HG02763 (cell line): Measurements from ENCODE around the gene NTF4.
"Not testable (repeated sequence)": the region's sequence is repeated elsewhere in the genome, so short reads cannot be mapped to it uniquely, and the experiment has no call there.

Experiments
- ATAC-seq: cut with Tn5 transposase; IDR thresholded peaks from one replicate; pipeline ENCODE4 v1.9.1; 2021; ENCODE audit warnings: mild to moderate bottlenecking, moderate library complexity; ENCODE audit not compliant: unreplicated experiment

Gene NTF4

GRCh38 chr19:49091391-49092038 lies 26.9 kb upstream of the NTF4 start:
- ATAC-seq: no peak

GRCh38 chr19:49086296-49086695 lies 21.7 kb upstream of the NTF4 start:
- no peak for ATAC-seq

GRCh38 chr19:49085868-49086232 lies 21.2 kb upstream of the NTF4 start:
- ATAC-seq: no peak

GRCh38 chr19:49085020-49085867 lies 20.6 kb upstream of the NTF4 start, which contains the start of gene SNRNP70:
Gene SNRNP70, plus strand, starts transcription at chr19:49085451. Its CDS starts 964 bp downstream, at chr19:49086415.
- ATAC-seq: peak; percentile 88

- no peak for ATAC-seq
Measured at GRCh38 chr19:49084206-49085019, 19.8 kb upstream of the NTF4 start.

GRCh38 chr19:49081273-49081672 lies 16.7 kb upstream of the NTF4 start:
- ATAC-seq: no peak

GRCh38 chr19:49080392-49080791 lies 15.8 kb upstream of the NTF4 start:
- ATAC-seq: no peak

- not testable (repeated sequence) for ATAC-seq
Measured at GRCh38 chr19:49074869-49075268, 10.3 kb upstream of the NTF4 start.

- ATAC-seq: no peak
Measured at GRCh38 chr19:49073514-49074378, 9.1 kb upstream of the NTF4 start.

- no peak for ATAC-seq
Measured at GRCh38 chr19:49071860-49072547, 7.4 kb upstream of the NTF4 start.

GRCh38 chr19:49070416-49070815 lies 5.8 kb upstream of the NTF4 start:
- no peak for ATAC-seq

GRCh38 chr19:49069026-49069425 lies 4.4 kb upstream of the NTF4 start:
- no peak for ATAC-seq

- ATAC-seq: no peak
Measured at GRCh38 chr19:49067554-49067953, 2.9 kb upstream of the NTF4 start.

- no peak for ATAC-seq
Measured at GRCh38 chr19:49065905-49066512, 1.4 kb upstream of the NTF4 start.

GRCh38 chr19:49064029-49064629 lies 489 bp downstream of the NTF4 start:
- ATAC-seq: no peak

GRCh38 chr19:49061445-49061844 lies 3.2 kb downstream of the NTF4 start:
- no peak for ATAC-seq

GRCh38 chr19:49061000-49061399 lies 3.6 kb downstream of the NTF4 start:
- no peak for ATAC-seq

GRCh38 chr19:49059053-49059452 lies 5.6 kb downstream of the NTF4 start:
- no peak for ATAC-seq

- ATAC-seq: no peak
Measured at GRCh38 chr19:49058562-49058961, 6.1 kb downstream of the NTF4 start.
